Erythroblast (primary cell): ENCODE results near the gene NXPH4.

ENCODE experiments used
- GATA1 ChIP-seq: IDR thresholded peaks from 2 replicates; pipeline ENCODE4 v1.6.1; 2011; ENCODE audit warnings: low read depth, mild to moderate bottlenecking, control low read depth, low read length, moderate library complexity
- POLR2A ChIP-seq: IDR thresholded peaks from 2 replicates; pipeline ENCODE4 v1.6.1; 2011; ENCODE audit warnings: mild to moderate bottlenecking, low read length

- no peak for TF ChIP-seq POLR2A
- no peak for TF ChIP-seq GATA1
These were observed 10.2 kb downstream of the NXPH4 start for GRCh38 chr12:57226588-57227314.
